NOMO-1 (cell line): ENCODE data around the gene AUP1.
A peak's percentile ranks its signal among the peaks of the same experiment; 100 is the strongest.
"Not testable (repeated sequence)": the region's sequence is repeated elsewhere in the genome, so short reads cannot be mapped to it uniquely, and the experiment has no call there.

Experiments
- DNase-seq, 2 experiments: peaks; one replicate each; lab custom pipeline; 2025; ENCODE audit not compliant: unreplicated experiment in 2 of 2; lab: John Stamatoyannopoulos, UW

AUP1 gene

DNA sequence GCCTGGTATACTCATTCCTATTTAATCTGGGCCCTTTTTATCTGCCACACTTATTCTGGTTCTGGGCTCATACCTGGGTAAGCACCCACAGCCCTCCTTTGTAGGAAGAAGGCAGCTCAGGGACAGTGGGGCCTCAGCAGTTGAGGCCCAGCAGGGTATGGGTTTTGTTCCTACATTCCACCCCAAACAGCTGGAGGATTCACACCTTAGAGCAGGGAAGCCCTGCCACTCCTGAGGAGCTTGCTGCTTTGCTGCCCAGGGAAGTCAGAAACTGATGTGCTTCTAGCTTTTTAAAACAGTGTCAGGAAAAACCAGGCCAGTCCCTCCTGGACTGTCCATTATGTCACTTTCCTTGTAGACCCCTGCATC, 28.9 kb downstream of the AUP1 start:
- no peak for DNase-seq

GRCh38 chr2:74499940-74500577, 29.4 kb downstream of the AUP1 start:
- no peak for DNase-seq

DNA sequence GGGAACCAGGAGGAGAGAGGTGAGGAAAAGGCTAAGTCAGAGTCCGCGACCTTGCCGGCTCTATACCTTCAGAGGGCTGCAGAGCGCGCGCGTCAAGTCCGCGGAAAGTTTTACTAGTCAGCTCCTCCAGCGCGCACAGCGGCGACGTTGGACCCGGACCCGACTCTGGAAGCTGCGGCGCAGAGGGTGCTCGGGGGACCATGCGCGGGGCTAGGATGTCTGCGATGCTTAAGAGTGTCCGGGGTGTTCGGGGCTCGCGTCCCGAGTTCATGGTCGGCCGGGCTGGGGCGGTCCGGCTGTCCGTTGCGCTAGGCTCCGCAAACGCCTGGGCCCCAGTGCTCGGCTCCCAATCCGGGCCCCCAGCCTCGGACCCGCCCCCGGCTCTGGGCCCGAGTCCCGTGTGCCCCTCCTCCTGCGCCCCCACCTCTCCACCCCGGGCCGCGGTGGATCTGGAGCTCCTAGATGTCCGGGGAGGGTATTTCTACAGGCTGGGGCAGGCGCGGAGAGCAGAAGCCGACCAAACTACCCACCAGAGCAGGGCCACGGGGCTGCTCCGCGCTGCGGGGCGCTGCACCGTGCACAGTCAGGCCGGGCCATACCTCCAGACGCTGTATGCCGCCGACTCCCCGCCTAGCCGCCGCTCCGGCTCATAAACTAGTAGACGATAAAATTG, 30.1 kb downstream of the AUP1 start, which contains the start of gene LBX2:
Gene LBX2 (minus strand): TSS at position 337 of the 673 bp plus-strand sequence. CDS start 66 bp downstream, at position 271.
- DNase-seq, result no peak

GRCh38 chr2:74498500-74499266, 30.8 kb downstream of the AUP1 start:
- DNase-seq, result no peak

DNA sequence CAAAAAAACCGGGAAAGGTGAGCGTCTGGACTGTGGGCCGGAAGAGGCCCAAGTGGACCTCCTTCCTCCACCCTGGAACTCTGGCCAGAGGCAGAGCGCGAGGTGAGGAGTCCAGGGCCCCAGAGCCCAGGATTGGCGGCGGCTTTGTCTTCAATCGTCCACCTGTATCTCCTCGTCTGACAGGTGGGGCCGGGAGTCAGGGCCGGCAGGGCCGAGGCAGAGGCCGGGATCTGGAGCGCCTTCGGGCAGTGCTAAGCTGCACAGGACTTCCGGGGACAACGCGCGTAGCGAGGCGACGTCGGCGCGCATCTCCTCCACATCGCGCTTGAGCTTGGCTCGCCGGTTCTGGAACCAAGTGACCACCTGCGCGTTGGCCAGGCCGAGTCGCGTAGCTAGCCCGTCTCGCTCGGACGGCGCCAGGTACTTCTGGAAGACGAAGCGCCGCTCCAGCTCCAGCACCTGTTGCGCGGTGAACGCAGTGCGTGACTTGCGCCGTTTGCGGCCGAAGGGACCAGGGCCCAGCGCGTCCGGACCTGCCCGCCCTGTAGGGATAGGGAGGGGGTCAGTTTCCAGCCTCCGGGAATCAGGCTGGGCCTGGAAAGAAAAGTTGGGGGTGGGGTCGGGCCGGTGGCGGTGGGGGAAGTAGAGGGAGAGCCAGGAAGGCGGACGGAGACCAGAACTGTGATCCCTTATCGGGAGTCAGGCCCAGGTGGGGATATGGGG, 31.6 kb downstream of the AUP1 start:
- DNase-seq, result no peak

DNA sequence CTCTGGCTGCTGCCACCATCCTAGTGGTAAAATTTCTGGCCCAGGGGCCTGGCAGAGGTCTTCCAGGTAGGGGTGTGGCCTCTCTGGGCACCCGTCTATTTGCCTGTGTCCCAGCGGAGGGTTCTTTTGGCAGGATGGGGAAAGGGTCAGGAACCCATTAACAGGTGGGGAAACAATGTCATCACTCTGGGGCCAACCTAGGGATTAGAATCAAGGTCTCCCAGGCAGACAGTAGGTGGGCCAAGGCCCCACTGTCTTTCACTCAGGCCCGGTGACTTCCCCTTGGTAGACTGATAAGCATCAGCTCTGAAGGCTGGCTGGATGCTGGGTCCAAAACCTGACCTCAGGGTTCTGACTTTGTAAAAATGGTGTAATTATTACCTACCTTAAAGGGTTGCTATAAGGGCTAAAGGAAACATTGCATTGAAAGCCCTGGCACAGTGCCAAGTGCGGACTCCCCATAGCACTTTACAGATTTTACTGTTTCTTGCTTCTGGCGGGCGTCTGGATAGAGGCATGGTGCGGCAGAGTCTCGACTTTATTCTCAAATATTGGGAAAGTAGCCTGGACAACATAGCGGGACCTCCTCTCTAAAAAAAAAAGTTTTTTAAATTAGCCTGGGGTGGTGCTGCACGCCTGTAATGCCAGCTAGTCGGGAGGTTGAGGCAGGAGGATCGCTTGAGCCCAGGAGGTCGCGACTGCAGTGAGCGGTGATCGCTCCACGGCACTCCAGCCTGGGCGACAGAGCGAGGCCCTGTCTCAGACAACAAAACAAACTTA, 32.3 kb downstream of the AUP1 start:
- no peak for DNase-seq

- DNase-seq, result no peak
Observed at GRCh38 chr2:74495440-74495839, 34.1 kb downstream of the AUP1 start.

- DNase-seq, result no peak
Observed at GRCh38 chr2:74493546-74493945, 36.0 kb downstream of the AUP1 start.

GRCh38 chr2:74491648-74492544, 37.6 kb downstream of the AUP1 start:
- DNase-seq, result no peak

DNA sequence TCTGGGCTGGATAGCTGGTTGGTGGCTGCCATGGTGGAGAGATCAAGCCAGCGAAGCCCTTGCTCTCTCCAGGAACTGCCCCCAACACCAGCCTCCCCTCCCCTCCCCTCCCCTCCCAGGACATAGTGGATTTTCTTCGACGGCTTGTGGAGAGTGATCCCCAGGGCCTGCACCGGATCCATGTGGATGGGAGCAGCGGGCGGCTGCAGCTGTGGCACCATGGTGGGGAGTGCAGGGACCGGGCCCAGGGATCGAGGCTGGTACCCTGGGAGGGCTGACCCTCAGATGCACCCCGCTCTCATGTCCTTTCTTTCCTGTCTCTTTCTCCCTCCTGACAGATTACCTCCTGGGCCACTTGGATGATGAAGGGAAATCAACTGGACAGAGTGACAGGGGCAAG, 39.6 kb downstream of the AUP1 start:
- no peak for DNase-seq

DNA sequence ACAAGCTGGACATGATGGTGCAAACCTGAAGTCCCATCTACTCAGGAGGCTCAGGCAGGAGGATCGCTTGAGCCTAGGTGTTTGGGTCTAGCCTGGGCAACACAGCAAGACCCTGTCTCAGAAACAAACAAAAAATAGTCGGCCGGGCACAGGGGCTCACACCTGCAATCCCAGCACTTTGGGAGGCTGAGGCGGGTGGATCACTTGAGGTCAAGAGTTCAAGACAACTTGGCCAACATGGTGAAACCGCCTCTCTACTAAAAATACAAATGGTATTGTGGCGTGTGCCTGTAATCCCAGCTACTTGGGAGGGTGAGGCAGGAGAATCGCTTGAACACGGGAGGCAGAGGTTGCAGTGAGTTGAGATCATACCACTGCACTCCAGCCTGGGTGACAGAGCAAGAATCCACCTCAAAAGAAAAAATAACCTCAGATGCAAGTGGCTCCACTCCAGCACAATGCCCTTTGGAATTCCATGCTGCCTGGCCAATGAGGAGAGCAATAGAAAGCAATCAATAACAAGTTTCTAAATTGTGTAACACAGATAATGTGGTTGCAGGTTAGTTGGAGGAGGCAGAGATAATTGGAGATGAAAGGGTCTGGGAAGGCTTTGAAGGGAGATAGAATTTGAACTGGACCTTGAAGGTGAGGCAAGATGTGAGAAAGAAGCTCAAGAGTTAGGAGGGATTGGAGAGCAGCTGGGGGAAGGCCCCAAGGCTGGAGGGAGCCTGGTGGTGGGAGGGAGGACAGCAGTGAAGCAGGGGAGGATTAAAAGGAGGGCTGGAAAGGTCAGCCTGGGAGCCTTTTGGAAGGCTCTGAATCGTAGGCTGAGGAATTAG, 40.6 kb downstream of the AUP1 start:
- no peak for DNase-seq

DNA sequence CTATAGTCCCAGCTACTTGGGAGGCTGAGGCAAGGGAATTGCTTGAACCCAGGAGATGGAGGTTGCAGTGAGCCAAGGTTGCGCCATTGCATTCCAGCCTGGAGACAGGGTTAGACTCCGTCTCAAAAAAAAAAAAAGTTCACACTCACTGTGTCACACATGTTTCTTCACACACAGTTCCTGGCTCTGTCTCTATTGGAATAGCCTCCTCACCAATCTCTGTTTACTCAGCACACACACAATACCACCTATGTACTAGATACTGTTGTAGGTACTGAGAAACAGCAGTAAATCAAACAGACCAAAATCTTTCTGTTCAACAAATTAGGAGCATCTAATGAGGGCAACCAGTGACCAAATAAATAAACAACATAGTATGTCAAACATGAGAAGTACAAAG, 43.4 kb downstream of the AUP1 start:
- DNase-seq, result no peak

DNA sequence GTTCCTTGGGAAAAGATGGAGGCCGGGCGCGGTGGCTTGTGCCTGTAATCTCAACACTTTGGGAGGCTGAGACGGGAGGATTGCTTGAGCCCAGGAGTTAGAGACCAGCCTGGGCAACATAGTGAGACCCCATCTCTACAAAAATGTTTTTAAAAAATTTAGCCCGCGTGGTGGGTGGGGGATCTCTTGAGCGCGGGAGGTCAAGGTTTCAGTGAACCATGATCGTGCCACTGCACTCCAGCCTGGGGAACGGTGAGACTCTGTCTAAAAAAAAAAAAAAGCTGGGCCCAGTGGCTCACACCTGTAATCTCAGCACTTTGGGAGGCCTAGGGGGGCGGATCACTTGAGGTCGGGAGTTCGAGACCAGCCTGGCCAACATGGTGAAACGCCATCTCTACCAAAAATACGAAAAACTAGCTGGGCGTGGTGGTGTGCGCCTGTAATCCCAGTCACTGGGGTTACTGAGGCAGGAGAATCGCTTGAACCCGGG, 45.8 kb downstream of the AUP1 start:
- not testable (repeated sequence) for DNase-seq

- DNase-seq, result peak; percentile 94 to 97
Observed at GRCh38 chr2:74482801-74483674, 46.5 kb downstream of the AUP1 start, which contains the start of the genes CCDC142 and TTC31. Gene CCDC142 (minus strand): TSS chr2:74482998. CDS start chr2:74482837, 161 bp downstream. Gene TTC31 (plus strand): TSS chr2:74483081. CDS start chr2:74483096, 15 bp downstream.

DNA sequence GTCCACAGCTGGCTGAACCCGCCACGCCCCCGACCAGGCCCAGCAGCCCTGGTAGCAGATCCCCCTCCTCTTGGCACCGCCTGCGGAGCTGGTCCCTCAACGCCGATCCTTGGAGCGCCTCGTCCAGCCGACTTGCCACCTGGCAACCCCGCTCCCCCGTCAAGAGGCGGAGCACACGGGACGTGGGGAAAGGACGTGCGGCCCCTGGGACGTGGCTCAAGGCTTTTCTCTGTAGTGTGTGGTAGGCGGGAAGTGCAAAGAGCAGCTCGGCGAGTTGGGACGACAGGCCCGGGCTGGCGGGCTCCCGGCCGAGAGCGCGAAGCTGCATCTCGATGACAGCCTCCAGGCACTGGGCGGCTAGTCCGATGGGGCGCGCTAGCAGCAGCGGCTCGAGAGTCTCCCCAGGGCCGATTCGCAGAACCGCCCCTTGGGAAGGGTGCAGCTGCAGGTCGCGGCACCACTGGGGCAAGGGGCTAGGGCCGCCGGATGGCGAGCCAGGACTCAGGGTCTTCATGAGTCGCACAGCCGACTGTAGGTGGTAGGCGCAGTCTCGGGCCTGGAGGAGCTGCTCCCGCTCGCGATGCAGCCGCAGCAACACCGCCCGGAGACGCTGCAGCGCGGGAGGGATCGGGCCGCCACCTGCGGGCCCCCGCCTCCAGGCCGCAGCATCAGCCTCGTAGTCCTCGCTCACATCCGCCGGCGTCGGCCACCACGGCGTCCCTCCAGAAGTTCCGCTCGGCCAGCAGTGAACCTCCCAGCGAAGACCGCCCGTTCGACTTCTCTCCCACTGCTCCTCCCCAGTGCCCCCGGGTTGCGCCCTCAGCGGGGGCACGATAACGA, 47.3 kb downstream of the AUP1 start:
- peak; percentile 67 to 75 for DNase-seq

GRCh38 chr2:74481431-74481830, 48.1 kb downstream of the AUP1 start:
- no peak for DNase-seq
